Middle frontal gyrus (tissue), 1 donor: ENCODE data around the gene TAS2R39.

Experiments used
- DNase-seq: peaks from one replicate; pipeline ENCODE4 v3.0.0-alpha.2; 2015; ENCODE audit warnings: low spot score; ENCODE audit errors: extremely low spot score

The TAS2R39 gene

GRCh38 chr7:143216151-143216550 is 32.9 kb downstream of the TAS2R39 start:
- no peak for DNase-seq

- DNase-seq, result no peak
Observed at GRCh38 chr7:143216686-143217085, 33.5 kb downstream of the TAS2R39 start.

GRCh38 chr7:143217806-143218205 is 34.6 kb downstream of the TAS2R39 start:
- no peak for DNase-seq

- no peak for DNase-seq
Observed at GRCh38 chr7:143221286-143221685, 38.1 kb downstream of the TAS2R39 start.

GRCh38 chr7:143221737-143222136 is 38.5 kb downstream of the TAS2R39 start, which contains the start of gene TAS2R40:
TSS of gene TAS2R40 (plus strand) at chr7:143222037. CDS start at chr7:143222079, 42 bp downstream.
- DNase-seq, result no peak

GRCh38 chr7:143222782-143223181 is 39.6 kb downstream of the TAS2R39 start:
- DNase-seq, result no peak

GRCh38 chr7:143223784-143224183 is 40.6 kb downstream of the TAS2R39 start:
- DNase-seq, result no peak

GRCh38 chr7:143225047-143225446 is 41.8 kb downstream of the TAS2R39 start:
- no peak for DNase-seq

GRCh38 chr7:143227806-143228205 is 44.6 kb downstream of the TAS2R39 start:
- DNase-seq, result no peak

GRCh38 chr7:143229054-143229790 is 46.0 kb downstream of the TAS2R39 start:
- no peak for DNase-seq

- DNase-seq, result no peak
Observed at GRCh38 chr7:143230602-143231457, 47.6 kb downstream of the TAS2R39 start.
